KG1 (cell line): Measurements from ENCODE around the gene ITPR2.
A peak's percentile ranks its signal among the peaks of the same experiment; 100 is the strongest.
"Not testable (repeated sequence)": the region's sequence is repeated elsewhere in the genome, so short reads cannot be mapped to it uniquely, and the experiment has no call there.

Source experiments
- DNase-seq: peaks from one replicate; lab custom pipeline; 2025; lab: John Stamatoyannopoulos, UW

The ITPR2 gene

GRCh38 chr12:26564391-26564790 lies 268.6 kb downstream of the ITPR2 start:
- no peak for DNase-seq

- no peak for DNase-seq
Measured at GRCh38 chr12:26563552-26563951, 269.4 kb downstream of the ITPR2 start.

- no peak for DNase-seq
Measured at GRCh38 chr12:26557326-26557725, 275.7 kb downstream of the ITPR2 start.

- DNase-seq, result no peak
Measured at GRCh38 chr12:26556916-26557315, 276.1 kb downstream of the ITPR2 start.

- DNase-seq, result no peak
Measured at GRCh38 chr12:26555139-26555538, 277.9 kb downstream of the ITPR2 start.

- DNase-seq, result no peak
Measured at GRCh38 chr12:26554332-26554731, 278.7 kb downstream of the ITPR2 start.

GRCh38 chr12:26551385-26551784 lies 281.6 kb downstream of the ITPR2 start:
- DNase-seq, result no peak

- no peak for DNase-seq
Measured at GRCh38 chr12:26548227-26548626, 284.8 kb downstream of the ITPR2 start.

GRCh38 chr12:26546535-26547314 lies 286.3 kb downstream of the ITPR2 start:
- DNase-seq, result no peak

GRCh38 chr12:26539131-26539530 lies 293.9 kb downstream of the ITPR2 start:
- no peak for DNase-seq

- DNase-seq, result no peak
Measured at GRCh38 chr12:26537651-26538050, 295.3 kb downstream of the ITPR2 start.

GRCh38 chr12:26537126-26537525 lies 295.9 kb downstream of the ITPR2 start:
- DNase-seq, result no peak

- no peak for DNase-seq
Measured at GRCh38 chr12:26535826-26536225, 297.2 kb downstream of the ITPR2 start.

GRCh38 chr12:26534071-26534470 lies 298.9 kb downstream of the ITPR2 start:
- no peak for DNase-seq

- no peak for DNase-seq
Measured at GRCh38 chr12:26533211-26533610, 299.8 kb downstream of the ITPR2 start.

GRCh38 chr12:26530461-26530860 lies 302.5 kb downstream of the ITPR2 start:
- no peak for DNase-seq

GRCh38 chr12:26528943-26529342 lies 304.1 kb downstream of the ITPR2 start:
- no peak for DNase-seq

GRCh38 chr12:26527682-26528081 lies 305.3 kb downstream of the ITPR2 start:
- DNase-seq, result no peak

GRCh38 chr12:26524862-26525465 lies 308.0 kb downstream of the ITPR2 start:
- peak; percentile 44 for DNase-seq

- DNase-seq, result no peak
Measured at GRCh38 chr12:26523708-26524150, 309.3 kb downstream of the ITPR2 start.

- DNase-seq, result no peak
Measured at GRCh38 chr12:26520869-26521268, 312.1 kb downstream of the ITPR2 start.

- DNase-seq, result no peak
Measured at GRCh38 chr12:26520109-26520508, 312.9 kb downstream of the ITPR2 start.

- DNase-seq, result no peak
Measured at GRCh38 chr12:26519462-26519861, 313.5 kb downstream of the ITPR2 start.

GRCh38 chr12:26517320-26517719 lies 315.7 kb downstream of the ITPR2 start:
- not testable (repeated sequence) for DNase-seq
